ENCODE results near the gene EOMES.

DNA sequence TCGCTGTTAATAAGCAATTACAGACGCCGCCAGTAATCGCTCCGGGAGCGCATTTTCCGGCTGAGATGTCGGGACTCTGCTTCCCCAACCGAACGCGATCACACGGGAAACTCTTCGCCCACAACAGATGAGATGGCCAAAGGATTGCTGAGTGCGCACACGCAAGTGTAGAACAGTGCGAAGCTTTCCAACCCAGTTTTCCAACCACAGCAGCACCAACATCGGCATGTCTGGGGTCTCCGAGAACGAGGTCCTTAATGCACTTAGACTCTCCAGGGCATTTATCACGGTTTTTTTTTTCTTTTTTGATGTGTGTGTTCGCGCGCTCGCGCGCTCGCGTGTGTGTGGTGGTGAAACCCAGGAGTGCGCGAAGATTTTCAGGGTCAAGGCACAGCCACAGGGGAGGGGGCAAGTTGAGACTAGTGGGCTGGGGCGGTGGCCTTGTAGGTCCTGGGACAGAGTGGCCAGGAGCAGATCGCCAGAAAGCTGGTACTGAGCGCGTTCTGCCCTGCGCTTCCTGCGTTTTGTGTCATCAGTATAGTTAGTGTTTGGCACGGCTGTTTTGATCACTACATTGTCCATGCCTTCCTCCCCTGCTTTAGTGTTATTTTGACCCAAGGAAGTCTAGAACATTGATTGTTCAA lies 1.8 kb upstream of the EOMES start:
- TF ChIP-seq POLR2A (IDR thresholded peaks at IDR 0.05) (no peak), POLR2AphosphoS5 (IDR thresholded peaks at IDR 0.05) (no peak)

Measured in breast epithelium (tissue), 3 donors.